Epidermal melanocyte (primary cell): ENCODE measurements around the gene MKLN1.
"Not testable (repeated sequence)": the region's sequence is repeated elsewhere in the genome, so short reads cannot be mapped to it uniquely, and the experiment has no call there.

ENCODE experiments used
- DNase-seq: peaks from one replicate; pipeline ENCODE4 v3.0.0; 2011; ENCODE audit warnings: low spot score; ENCODE audit not compliant: insufficient read length

MKLN1 gene

GRCh38 chr7:131497454-131497853 is 169.8 kb downstream of the MKLN1 start:
- no peak for DNase-seq

DNA sequence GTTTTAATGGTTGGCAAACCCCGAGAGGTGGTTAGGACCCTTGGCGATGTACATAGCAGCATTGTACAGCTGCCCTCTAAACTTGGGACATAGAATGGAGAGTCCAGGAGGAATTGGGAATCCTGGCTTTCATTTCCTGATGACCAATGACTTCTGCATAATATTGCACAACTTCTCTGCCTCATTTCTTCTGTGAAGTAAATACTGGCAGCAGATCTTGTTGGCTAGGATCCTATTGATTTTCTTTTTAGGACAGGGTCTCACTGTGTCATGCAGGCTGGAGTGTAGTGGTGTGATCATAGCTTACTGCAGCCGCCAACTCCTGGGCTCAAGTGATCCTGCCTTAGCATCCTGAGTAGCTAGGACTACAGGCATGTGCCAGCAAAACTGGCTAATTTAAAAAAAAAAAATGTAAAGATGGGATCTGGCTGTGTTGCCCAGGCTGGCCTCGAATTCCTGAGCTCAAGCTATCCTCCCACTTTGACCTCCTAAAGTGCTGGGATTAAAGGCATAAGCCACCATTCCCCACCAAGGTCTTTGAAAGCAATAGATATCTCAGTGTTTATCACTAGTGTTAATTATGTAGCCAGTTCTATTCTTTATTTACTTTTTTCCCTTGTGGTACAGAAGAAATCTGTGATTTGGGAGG is 170.7 kb downstream of the MKLN1 start:
- no peak for DNase-seq

- DNase-seq: no peak
These were observed 172.1 kb downstream of the MKLN1 start for GRCh38 chr7:131499801-131500200.

DNA sequence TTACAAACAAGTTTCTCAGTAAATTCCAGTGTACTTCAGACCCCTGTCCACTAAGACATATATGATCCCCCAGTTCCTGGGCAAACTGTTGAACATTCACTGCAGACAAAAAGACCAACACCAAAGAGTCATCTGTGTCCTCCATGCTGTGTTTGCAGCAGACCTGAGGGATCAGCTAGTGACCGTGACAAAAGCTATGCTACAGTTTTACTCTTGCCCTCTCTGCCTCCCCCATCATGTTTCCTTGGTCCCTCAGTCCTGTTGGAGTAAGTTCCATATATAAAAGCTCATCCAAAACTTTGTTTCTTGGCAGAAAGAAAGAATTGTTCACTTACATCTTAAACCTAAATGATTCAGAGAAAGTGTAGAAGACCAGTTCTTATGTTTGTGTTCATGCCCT is 172.7 kb downstream of the MKLN1 start:
- no peak for DNase-seq

DNA sequence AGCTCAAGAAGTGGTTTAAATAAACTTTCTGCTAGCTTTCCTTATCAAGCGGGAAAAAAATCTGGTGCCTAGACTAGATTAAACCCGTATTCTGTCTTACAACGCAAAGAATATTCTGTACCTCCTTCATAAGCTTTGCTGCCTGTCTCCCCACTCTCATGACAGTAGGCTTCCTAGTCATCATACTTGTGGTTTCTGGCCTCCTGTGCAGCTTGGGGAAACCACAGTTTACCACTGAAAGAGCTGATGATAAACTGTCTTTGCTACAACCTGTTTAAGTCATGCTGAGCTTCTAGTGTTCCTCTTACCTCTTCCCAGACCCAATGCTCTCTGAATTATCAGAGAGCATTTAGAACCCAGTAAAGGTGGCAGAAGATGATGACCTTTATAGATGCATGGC is 173.7 kb downstream of the MKLN1 start:
- DNase-seq: no peak

DNA sequence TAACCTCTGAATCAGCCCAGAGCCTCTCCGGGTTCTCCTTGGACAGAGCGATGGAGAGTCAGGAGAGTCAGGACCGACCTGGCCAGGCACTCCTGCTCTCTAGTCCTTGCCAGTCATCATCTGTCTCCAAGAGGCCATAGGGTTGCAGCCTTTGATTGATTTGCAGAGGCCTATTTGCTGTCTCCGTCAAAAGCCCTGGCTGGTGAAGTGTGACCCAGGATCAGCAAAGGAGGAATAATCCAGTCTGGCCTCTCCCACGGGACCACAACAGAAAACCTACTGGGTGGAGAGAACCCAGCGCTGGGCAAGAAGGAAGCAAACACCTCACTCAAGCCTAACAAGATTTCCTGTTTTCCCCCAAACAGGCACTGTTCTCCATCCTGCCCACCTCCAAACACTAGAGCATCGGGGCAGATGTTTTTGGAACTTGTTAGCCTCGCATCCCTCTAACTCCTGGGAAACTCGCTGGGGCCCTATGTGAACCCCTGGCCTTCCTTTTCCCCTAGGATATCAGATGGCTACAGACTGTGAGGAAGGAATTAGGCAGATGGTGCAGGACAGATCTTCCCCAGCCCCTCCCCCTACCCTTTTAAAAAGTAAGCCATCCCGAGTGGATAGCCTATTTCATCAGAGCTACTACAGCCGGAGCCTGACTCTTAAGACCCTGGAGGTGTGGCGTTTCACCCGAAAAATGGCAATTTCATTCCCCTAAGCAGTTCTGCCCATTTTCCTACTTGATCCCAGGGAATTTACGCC is 174.4 kb downstream of the MKLN1 start:
- no peak for DNase-seq

DNA sequence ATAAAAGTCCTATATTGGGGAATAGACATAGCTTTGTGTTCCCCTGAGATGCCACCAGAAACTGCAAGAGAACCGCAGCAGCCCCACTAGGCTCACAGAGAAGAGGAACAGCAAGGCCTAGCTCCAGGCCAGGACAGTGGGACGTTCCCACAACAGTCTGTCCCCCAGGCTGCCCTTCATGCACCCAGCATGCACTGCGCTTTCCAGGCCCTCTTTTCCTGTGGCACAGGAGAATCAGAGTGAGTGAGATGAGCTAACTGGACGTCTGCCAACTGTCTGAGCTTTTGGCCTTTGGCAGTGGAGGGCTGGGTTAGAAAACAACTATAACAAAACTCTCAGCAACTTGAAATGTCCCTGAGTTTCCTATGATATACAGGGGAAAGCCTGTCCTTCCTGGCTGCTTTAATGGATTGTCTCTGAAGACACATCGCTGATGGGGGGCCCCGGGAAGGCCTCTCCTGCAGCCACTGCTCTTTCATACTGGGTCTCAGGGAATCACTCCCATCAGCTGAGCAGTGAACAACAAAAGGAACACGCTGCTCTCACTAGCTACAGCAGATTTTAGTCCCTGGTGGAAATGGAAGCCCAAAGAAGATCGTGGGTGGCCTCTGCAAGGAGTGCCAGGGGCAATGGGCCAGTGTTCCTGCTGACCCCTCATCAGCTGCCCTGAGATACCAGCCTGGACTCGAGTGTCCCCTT is 175.3 kb downstream of the MKLN1 start:
- DNase-seq: no peak

- no peak for DNase-seq
These were observed 176.0 kb downstream of the MKLN1 start for GRCh38 chr7:131503639-131504038.

- no peak for DNase-seq
These were observed 176.7 kb downstream of the MKLN1 start for GRCh38 chr7:131504157-131504899.

GRCh38 chr7:131505037-131505620 is 177.5 kb downstream of the MKLN1 start:
- not testable (repeated sequence) for DNase-seq

DNA sequence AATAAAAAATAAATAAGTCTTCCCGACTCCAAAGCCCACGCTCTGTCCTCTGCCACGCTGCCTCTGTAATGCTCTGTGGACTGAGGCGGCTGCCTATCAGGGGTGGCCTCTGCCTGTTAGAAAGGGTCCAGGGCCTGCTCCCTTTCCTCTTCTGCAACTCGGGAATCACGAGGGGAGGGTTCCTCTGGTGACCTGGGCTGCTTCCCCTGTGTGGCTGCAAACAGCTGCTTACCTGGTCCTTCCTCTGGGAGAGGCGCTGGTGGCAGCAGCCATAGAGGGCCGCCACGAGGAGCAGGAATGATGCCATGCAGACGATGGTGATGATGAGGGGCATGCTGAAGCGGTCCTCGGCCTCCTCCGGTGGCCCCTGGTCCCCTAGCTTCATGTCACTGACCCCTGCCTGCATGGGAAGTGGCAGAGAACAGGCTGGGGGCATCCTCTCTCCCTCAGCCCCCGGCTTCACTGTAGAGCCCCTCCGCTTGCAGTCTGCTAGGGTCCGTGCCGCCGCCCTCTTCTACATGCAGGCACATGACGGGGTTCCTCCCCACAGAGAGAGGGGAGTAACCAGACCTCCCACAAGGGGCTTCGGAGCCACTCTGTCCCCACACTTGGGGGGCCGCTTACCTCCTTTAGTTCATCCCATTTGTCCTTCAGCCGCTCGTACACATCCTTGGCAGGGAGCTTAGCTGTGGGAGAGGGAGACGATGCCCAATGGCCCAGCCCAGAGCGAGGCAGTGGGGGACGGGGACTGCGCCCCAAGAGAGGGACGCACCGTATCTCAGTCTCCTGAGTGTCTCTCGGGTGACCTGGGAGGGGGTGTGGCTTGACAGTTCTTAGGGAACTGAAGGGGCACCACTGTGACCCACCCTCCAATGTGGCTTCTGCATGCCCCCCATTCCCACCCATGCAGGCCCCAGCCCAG is 178.2 kb downstream of the MKLN1 start:
- no peak for DNase-seq

DNA sequence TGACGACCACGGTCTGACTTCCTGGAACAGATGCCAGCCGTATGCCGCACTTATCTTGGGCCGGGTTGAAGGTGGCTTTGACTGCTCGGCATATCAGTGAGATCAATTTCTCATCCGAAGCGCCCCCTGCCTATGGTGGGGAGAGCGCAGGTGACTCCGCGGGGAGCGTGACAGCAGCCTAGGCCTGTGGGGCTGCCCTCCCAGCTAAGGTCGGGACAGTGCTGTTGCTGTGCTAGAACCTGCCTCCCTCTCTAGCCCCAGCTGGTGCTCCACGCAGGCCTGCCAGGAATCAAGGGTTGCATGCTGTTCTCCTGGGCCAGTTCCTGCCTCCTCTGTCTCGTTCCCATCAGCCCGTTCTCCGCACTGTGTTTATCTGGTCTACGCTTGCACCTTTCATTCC is 178.9 kb downstream of the MKLN1 start:
- no peak for DNase-seq

DNA sequence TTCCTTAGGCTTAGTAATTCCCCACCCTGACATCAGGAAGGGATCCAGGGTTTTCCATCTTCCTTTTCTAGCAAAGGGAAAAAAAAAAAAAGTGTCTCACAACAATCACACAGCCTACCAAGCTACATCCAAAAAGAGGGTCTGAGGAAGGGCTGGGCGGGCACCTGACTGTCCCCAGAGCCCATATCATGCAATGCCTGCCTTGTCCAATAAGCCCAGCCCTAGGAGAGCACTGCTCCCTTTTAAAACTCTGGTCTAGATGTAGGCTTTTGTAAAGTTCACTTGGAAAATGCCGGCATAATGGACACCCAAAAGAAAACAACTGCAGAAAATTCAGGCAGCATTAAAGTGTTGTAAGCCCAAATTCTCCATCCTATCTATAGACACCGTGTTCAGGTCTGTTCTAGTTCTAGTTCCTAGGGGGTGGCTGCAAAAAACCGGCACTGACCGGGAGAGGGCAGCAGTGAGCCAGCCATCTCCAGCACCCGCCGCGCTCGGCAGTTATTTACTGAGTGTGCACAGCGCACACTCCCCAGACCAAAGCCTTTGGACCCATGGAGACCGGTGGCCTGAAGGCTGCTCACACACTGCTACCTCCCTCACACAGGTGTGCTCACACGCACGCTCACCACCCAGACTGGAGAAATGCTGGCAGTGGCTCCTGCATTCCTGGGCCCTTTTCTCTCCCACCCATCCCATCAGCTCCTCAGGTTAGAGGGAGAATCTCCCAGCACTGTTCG is 180.1 kb downstream of the MKLN1 start:
- no peak for DNase-seq

DNA sequence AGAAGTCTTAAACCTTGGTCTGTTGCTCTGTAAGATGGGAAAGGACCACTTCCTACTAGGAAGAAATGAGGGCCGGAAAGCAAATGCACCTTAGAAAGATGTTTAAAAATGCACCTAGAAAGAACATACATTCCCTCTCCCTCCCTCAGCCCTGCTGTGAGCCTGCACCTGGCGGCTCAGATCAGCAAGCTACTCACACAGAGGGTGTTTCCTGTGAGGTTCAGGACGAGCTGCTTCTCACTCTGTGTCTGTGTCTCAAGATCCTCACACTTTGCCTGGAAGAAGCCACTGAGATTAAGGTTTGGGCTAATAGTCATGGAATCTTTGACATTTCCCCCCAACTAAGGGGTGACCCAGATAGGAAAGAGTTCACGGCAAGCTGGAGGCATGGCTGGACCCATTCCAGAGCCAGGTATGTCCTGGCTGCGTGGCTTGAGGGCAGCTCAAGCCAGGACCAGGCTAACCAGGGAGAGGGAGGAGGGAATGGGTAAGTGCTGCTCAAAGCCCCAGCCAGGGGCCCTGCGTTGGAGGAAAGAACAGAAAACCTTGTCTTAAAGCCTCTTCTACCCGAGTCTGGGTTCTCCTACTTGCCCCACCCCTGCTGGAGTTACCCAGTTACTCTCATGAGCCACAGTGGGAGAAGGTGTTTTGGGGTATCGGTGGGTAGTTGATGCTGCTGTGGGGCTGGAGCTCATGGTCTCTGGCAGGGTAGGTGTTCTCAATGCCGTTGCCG is 181.2 kb downstream of the MKLN1 start:
- DNase-seq: no peak

- no peak for DNase-seq
These were observed 182.1 kb downstream of the MKLN1 start for GRCh38 chr7:131509781-131510180.

DNA sequence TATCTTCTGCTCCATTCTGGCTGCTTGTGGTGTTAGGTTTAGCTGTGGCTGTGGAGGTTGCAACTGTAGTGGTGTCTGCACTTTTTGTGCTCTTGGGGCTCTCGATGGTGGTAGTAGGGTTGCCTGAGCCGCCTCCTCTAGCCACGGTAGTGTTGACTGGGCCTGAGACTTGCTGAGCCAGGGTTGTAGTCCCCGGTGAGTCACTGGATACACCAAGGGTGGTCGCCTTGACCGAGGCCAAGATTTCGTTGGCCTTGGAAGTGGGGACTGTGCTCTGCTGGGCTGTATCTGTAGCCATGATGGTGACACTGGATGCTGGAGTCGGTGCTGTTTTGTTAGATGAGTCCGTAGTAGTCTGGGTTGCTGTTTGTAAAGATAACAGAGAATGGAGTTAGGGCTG is 183.4 kb downstream of the MKLN1 start:
- DNase-seq: no peak

DNA sequence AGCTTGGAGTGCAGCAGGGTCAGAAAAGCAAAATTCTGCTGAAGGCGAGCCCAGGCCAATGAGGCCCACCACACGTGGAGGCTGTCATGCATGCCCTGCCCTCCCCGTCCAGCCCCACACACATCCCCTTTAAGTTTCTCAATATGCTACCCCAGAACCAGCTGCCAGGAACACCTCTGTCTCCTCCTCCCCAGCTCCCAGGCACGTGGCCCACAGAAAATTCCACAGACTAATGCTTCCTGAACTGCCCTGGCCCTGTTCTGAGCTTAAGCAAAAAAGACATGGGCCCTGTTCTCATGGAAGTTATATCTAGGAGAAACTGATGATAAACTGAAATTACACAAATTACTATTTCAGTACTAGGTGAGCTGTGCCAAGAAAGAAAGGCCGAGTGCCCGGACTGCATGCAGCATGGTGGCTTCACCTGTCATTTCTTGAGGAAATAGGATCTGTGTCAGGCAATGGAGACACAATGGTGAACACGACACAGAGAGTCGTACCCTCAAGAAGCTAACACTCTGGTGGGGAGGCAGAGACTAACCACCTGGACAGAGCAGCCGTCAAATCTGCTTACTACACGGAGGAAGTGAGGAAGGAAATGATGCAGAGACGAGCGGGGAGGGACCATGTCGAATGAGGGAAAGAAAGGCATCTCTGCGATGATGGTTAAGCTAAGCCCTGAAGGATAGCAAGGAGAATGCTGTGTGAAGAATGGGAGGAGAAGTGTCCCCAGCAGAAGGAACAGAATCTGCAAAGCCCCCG is 184.3 kb downstream of the MKLN1 start:
- no peak for DNase-seq
